Upper lobe of left lung (tissue), 4 donors: ENCODE measurements around the gene PTPRN2.

Experiments used
- POLR2A ChIP-seq, 4 donors: fragments of 450-650 bp; IDR thresholded peaks; one replicate each; pipeline ENCODE4 v1.5.1; 2016 to 2017; ENCODE audit warnings: antibody characterized with exemption in 4 of 4, mild to moderate bottlenecking in 2 of 4
- TF ChIP-seq, protein P1 (sequence below), 6 experiments: fragments of 450-650 bp in 4 of 6; fragments of 200-600 bp in 2 of 6; sonication (generic) in 2 of 6; IDR thresholded peaks; one replicate each; pipeline ENCODE4 v1.5.1; 2016 to 2019; ENCODE audit warnings: antibody characterized with exemption in 6 of 6

GRCh38 chr7:157613575-157614322, 973.9 kb downstream of the PTPRN2 start:
- no peak for TF ChIP-seq POLR2A (IDR thresholded peaks at IDR 0.05)
- TF ChIP-seq, protein P1, sequence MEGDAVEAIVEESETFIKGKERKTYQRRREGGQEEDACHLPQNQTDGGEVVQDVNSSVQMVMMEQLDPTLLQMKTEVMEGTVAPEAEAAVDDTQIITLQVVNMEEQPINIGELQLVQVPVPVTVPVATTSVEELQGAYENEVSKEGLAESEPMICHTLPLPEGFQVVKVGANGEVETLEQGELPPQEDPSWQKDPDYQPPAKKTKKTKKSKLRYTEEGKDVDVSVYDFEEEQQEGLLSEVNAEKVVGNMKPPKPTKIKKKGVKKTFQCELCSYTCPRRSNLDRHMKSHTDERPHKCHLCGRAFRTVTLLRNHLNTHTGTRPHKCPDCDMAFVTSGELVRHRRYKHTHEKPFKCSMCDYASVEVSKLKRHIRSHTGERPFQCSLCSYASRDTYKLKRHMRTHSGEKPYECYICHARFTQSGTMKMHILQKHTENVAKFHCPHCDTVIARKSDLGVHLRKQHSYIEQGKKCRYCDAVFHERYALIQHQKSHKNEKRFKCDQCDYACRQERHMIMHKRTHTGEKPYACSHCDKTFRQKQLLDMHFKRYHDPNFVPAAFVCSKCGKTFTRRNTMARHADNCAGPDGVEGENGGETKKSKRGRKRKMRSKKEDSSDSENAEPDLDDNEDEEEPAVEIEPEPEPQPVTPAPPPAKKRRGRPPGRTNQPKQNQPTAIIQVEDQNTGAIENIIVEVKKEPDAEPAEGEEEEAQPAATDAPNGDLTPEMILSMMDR (IDR thresholded peaks at IDR 0.05): no peak
